SKM-1 (cell line): Measurements from ENCODE around the gene MAG.
"Not testable (repeated sequence)": the region's sequence is repeated elsewhere in the genome, so short reads cannot be mapped to it uniquely, and the experiment has no call there.

Experiments used
- DNase-seq: peaks from one replicate; lab custom pipeline; 2025; ENCODE audit not compliant: unreplicated experiment; lab: John Stamatoyannopoulos, UW

The MAG gene

DNA sequence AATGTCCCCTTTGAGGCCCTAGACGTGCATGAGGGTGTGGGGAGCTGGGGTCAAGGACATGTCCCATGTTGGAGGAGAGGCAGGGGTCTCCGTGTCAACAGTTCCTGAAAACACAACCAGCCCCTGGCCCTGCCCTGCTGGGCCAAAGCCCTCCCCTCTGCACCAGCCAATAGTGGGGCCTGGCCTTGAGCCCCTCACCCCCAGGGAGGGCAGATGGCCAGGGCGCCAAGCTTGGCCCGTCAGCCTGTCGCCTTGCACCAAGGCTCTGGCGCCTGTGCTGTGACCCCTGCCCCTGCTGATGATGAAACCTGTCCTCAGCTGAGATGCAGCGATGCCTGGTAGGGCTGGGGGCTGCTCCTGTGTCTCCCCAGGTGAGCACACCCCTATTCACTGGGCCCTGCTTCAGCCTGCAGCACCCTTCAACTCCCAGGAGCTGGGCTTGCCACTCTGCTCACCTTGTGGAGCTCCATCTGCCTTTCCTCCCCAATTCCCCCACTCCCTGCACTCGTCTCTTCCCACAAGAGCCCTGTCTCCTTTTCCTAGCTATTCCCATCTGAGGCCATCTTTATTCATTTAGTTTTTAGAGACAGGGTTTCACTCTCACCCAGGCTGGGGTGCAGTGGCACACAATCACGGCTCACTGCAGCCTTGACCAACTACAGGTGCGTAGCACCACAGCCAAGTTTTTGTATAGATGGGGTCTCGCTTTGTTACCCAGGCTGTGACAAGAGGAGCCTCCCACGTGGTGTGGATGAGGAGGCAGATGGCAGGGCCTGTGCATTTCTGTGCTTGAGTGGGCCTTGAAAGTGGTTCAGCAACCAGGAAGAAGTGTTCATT lies 11.8 kb upstream of the MAG start:
- DNase-seq, result no peak

DNA sequence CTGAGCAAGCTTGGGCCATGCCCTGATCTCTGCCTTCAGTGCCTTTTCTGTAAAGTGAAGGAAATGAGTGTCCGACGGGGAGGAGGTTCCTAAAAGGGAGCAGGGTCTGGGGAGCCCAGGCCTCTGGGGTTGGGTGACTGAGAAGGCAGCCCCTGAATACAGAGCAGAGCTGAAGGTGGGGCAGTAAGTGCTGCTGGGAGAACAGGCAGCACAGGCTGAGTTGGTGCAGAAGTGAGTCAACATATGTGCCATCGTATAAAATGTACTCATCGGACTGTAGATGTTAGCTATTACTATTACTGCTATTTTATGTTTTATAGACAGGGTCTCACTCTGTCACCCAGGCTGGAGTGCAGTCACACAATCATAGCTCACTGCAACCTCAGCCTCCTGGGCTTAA lies 10.7 kb upstream of the MAG start:
- DNase-seq, result no peak

GRCh38 chr19:35284153-35285094 lies 7.5 kb upstream of the MAG start:
- no peak for DNase-seq

DNA sequence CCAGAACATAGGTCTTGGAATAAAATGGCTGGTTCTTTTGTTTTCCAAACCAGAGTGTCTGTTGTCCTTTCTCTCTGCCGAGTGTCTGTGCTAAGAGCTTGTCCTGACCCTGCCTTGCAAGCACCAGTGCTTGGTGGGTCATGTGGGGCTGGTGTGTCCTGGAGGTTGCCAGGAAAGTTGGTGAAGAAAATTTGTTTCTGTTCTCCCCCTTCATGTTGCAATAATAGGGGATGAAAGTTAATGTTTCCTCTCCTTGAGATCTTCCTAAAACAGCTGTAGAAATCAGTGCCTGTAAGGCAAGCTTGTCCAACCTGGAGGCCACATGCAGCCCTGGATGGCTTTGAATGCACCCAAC lies 6.9 kb upstream of the MAG start:
- DNase-seq, result no peak

DNA sequence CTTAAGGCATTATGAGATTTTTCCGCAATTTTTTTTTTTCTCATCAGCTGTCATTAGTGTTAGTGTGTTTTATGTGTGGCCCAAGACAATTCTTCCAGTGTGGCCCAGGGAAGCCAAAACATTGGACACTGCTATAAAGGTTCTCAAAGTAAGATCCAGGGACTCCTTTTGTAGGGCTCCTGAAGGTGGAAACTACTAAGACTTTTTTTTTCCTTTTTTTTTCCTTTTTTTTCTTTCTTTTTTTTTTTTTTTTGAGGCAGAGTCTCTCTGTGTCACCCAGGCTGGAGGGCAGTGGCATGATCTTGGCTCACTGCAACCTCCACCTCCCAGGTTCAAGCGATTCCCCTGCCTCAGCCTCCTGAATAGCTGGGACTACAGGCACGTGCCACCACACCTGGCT lies 6.5 kb upstream of the MAG start:
- DNase-seq, result not testable (repeated sequence)

- not testable (repeated sequence) for DNase-seq
Observed at GRCh38 chr19:35286101-35286500, 5.9 kb upstream of the MAG start.

- no peak for DNase-seq
Observed at GRCh38 chr19:35287713-35288112, 4.2 kb upstream of the MAG start.

GRCh38 chr19:35288331-35288730 lies 3.6 kb upstream of the MAG start:
- no peak for DNase-seq

DNA sequence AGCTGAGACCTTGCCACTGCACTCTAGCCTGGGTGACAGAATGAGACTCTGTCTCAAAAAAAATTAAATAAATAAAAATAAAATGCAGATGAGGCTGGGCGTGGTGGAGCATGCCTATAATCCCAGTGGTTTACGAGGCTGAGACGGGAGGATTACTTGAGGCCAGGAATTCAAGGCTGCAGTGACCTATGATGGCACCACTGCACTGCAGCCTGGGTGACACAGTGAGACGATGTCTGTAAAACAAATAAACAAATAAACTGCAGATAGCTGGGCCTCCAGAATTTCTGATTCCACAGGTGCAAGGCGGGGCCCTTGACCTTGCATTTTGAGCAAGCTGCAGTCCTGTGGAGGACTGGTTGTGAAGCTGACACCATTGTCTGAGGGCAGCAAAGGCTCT lies 3.1 kb upstream of the MAG start:
- no peak for DNase-seq

GRCh38 chr19:35290381-35291127 lies 1.4 kb upstream of the MAG start:
- no peak for DNase-seq

DNA sequence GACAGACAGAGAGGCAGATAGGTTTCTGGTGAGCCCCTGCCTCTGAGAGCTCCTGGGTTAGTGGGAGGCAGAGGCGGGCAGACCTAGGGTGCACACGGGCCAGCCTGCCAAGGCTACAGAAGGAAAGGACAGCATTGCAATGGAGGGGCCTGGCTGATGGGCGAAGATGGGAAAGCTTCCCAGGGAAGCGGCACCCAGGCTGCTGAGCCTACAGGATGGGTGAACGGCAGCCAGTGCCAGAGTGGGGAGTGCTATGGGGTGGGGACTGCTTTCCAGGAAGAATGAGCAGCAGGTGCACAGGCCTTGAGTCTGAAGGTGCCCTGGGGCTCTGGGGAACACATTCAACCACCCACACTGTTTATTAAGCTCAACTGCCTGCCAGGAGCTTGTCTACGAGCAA lies 702 bp upstream of the MAG start:
- DNase-seq, result no peak

DNA sequence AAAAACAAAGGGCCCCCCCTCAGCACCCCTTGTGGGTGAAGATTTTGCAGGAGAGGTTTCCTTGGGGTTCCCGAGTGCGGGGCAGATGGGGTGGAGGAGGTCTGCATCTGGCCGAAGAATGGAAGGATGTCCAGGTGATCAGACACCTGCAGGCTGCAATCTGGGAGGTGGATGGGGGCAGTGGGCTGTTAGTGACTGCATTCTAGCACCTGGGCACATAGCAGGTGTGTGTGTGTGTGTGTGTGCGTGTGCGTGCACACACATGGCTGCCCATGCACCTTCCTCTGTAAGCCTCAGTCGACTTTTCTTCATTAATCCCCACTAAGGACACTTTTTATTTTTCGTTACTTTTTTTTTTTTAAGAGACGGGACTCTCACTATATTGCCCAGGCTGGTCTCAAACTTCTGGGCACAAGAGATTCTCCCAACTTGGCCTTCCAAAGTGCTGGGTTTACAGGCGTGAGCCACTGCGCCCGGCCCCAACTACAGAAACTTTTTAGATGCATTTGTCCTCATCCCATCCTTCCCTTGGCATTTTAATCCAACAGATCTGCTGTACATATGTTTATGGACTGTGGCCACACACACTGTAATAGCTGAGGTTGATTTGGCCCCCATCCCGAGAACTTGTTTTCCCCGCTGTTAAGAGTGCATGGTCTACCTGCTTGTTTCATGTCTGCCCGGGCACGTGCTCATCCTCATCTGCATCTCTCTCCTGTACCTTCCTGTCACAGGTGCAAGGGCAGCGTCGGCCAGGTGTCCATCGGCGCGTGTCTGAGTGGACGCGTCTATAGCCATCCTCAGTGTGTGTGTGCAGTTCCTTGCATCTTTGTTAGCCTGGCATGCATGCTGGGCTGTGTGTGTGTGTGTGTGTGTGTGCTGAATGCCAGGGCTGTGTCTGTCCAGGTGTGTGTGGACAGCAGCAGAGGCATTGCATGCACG lies 731 bp downstream of the MAG start:
- DNase-seq, result no peak

GRCh38 chr19:35293363-35293739 lies 1.4 kb downstream of the MAG start:
- DNase-seq, result no peak

- no peak for DNase-seq
Observed at GRCh38 chr19:35293808-35294207, 1.8 kb downstream of the MAG start.

- no peak for DNase-seq
Observed at GRCh38 chr19:35294328-35294727, 2.4 kb downstream of the MAG start.

- DNase-seq, result no peak
Observed at GRCh38 chr19:35294859-35295791, 3.2 kb downstream of the MAG start.

- DNase-seq, result no peak
Observed at GRCh38 chr19:35295792-35296462, 4.0 kb downstream of the MAG start.

- no peak for DNase-seq
Observed at GRCh38 chr19:35296644-35297514, 4.9 kb downstream of the MAG start.
